ENCODE results near the gene OR10Z1. TPM values are rescaled to one million over a fixed set of nuclear protein-coding genes. Genes with fewer than 3 reads are reported as not detected.

OR10Z1 gene
- total RNA-seq, 2 donors from 2014 or later: not detected

- Mint-ChIP-seq H3K4me1 (no peaks in the 10 kb centered on the region), H3K27me3 (ENCODE audit: insufficient read depth) (no peaks in the 10 kb centered on the region), H3K4me3 (no peak overlapping the region), H3K27ac (no peak overlapping the region), H3K9me3 (peaks cover 10% of the 10 kb centered on the region), H3K36me3 (ENCODE audit: low read depth) (no peaks in the 10 kb centered on the region)
- DNase-seq: no peak
- no peak for TF ChIP-seq CTCF (conservative IDR thresholded peaks at IDR 0.05)
- Histone ChIP-seq H3K27ac (ENCODE audit: low read depth, low read length) (no peak overlapping the region), H3K27me3 (ENCODE audit: control insufficient read depth, insufficient read depth, low read length, poor library complexity, severe bottlenecking) (no peaks in the 10 kb centered on the region), H3K4me3 (ENCODE audit: low read length) (no peak overlapping the region), H3K4me1 (ENCODE audit: control insufficient read depth, insufficient read depth, low read length) (no peaks in the 10 kb centered on the region), H3K36me3 (ENCODE audit: control insufficient read depth, insufficient read depth, low read length) (no peaks in the 10 kb centered on the region), H3K9me3 (ENCODE audit: control insufficient read depth, low read length) (no peaks in the 10 kb centered on the region), H3K9ac (ENCODE audit: extremely low read depth, low read length, poor library complexity, severe bottlenecking) (no peak overlapping the region)
Measured at GRCh38 chr1:158638904-158639303, 33.8 kb downstream of the OR10Z1 start.

GRCh38 chr1:158644449-158644848 is 39.4 kb downstream of the OR10Z1 start:
- H3K9ac ChIP-seq (ENCODE audit: extremely low read depth, low read length, poor library complexity, severe bottlenecking): no peak overlapping the region
- H3K4me3 ChIP-seq (ENCODE audit: low read length): no peak overlapping the region
- no peak for DNase-seq
- Mint-ChIP-seq H3K9me3 (no peaks in the 10 kb centered on the region), H3K4me3 (no peak overlapping the region), H3K4me1 (no peaks in the 10 kb centered on the region), H3K36me3 (ENCODE audit: low read depth) (no peaks in the 10 kb centered on the region), H3K27ac (no peak overlapping the region), H3K27me3 (ENCODE audit: insufficient read depth) (no peaks in the 10 kb centered on the region)
- no peaks in the 10 kb centered on the region for H3K9me3 ChIP-seq (ENCODE audit: control insufficient read depth, low read length)
- no peaks in the 10 kb centered on the region for H3K4me1 ChIP-seq (ENCODE audit: control insufficient read depth, insufficient read depth, low read length)
- WGBS, 2 experiments (ENCODE audit: insufficient coverage in 1 of 2, insufficient read length in 1 of 2): 80 to 85% methylated on average over 1 to 2 of the region's 2 CpGs
- no peaks in the 10 kb centered on the region for H3K36me3 ChIP-seq (ENCODE audit: control insufficient read depth, insufficient read depth, low read length)
- H3K27ac ChIP-seq (ENCODE audit: low read depth, low read length): no peak overlapping the region
- no peak for TF ChIP-seq CTCF (conservative IDR thresholded peaks at IDR 0.05)
- no peaks in the 10 kb centered on the region for H3K27me3 ChIP-seq (ENCODE audit: control insufficient read depth, insufficient read depth, low read length, poor library complexity, severe bottlenecking)

- Mint-ChIP-seq H3K27me3 (ENCODE audit: insufficient read depth) (no peaks in the 10 kb centered on the region), H3K9me3 (no peaks in the 10 kb centered on the region), H3K36me3 (ENCODE audit: low read depth) (no peaks in the 10 kb centered on the region), H3K4me3 (no peak overlapping the region), H3K27ac (no peak overlapping the region), H3K4me1 (no peaks in the 10 kb centered on the region)
- no peaks in the 10 kb centered on the region for H3K27me3 ChIP-seq (ENCODE audit: control insufficient read depth, insufficient read depth, low read length, poor library complexity, severe bottlenecking)
- 100% methylated on average over 1 of the region's 1 CpG for WGBS, 2 experiments (ENCODE audit: insufficient coverage in 1 of 2, insufficient read length in 1 of 2)
- no peak for DNase-seq
- H3K9ac ChIP-seq (ENCODE audit: extremely low read depth, low read length, poor library complexity, severe bottlenecking): no peak overlapping the region
- H3K27ac ChIP-seq (ENCODE audit: low read depth, low read length): no peak overlapping the region
- no peaks in the 10 kb centered on the region for H3K4me1 ChIP-seq (ENCODE audit: control insufficient read depth, insufficient read depth, low read length)
- H3K4me3 ChIP-seq (ENCODE audit: low read length): no peak overlapping the region
- H3K9me3 ChIP-seq (ENCODE audit: control insufficient read depth, low read length): no peaks in the 10 kb centered on the region
- TF ChIP-seq CTCF (conservative IDR thresholded peaks at IDR 0.05): no peak
- H3K36me3 ChIP-seq (ENCODE audit: control insufficient read depth, insufficient read depth, low read length): no peaks in the 10 kb centered on the region
Measured at GRCh38 chr1:158646465-158646864, 41.4 kb downstream of the OR10Z1 start.

Data from endodermal cell (in vitro differentiated cells).